ENCODE results near the gene OLIG3. TPM values are rescaled to one million over a fixed set of nuclear protein-coding genes. Genes with fewer than 3 reads are reported as not detected.

Gene OLIG3
- total RNA-seq, 4 donors from 2014 or later = not detected

DNA sequence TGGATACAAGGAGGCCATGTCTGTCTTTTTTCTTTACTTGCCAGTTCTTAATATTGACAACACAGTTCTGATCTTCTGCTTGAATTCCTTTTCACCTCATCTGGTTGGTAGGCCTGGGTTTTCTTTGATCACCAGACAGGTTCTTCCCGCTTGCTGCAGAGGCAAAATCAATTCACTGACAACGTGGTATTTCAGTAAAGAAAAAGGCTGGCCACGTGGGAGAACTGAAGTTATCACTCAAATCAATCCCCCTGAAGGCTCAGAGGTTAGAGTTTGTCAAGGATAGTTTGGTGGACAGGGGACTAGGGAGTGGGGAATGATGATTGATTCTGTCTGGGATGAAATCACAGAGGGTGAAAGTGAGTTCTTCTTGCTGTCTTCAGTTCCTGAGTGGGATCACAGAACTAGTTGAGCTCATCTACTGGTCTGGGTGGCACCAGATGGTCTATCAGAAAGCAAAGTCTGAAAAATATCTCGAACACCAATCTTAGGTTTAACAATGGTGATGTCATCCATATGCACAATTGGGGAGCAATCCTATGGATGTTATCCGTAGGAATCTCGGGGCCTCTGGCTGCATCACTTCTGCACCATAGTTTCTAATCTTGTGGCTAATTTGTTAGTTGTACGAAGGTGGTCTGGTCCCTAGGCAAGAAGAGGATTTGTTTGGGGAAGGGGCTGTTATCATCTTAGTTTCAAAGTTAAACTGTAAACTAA, 37.3 kb upstream of the OLIG3 start:
- no peak for TF ChIP-seq POLR2A (IDR thresholded peaks at IDR 0.05)
- TF ChIP-seq, protein P1, sequence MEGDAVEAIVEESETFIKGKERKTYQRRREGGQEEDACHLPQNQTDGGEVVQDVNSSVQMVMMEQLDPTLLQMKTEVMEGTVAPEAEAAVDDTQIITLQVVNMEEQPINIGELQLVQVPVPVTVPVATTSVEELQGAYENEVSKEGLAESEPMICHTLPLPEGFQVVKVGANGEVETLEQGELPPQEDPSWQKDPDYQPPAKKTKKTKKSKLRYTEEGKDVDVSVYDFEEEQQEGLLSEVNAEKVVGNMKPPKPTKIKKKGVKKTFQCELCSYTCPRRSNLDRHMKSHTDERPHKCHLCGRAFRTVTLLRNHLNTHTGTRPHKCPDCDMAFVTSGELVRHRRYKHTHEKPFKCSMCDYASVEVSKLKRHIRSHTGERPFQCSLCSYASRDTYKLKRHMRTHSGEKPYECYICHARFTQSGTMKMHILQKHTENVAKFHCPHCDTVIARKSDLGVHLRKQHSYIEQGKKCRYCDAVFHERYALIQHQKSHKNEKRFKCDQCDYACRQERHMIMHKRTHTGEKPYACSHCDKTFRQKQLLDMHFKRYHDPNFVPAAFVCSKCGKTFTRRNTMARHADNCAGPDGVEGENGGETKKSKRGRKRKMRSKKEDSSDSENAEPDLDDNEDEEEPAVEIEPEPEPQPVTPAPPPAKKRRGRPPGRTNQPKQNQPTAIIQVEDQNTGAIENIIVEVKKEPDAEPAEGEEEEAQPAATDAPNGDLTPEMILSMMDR (IDR thresholded peaks at IDR 0.05) = no peak
- H3K4me1 ChIP-seq = no peaks in the 10 kb centered on the region
- no peak overlapping the region for H3K4me3 ChIP-seq (replicated peaks in 1 of 3)
- no peaks in the 10 kb centered on the region for H3K36me3 ChIP-seq
- no peaks in the 10 kb centered on the region for H3K9me3 ChIP-seq
- DNase-seq = no peak
- intact Hi-C loops (cut with DNase I) = no loop called here
- H3K27ac ChIP-seq = no peak overlapping the region
- 84 to 86% methylated on average over 7 of the region's 7 CpGs for WGBS, 2 donors
- no peaks in the 10 kb centered on the region for H3K27me3 ChIP-seq

DNA sequence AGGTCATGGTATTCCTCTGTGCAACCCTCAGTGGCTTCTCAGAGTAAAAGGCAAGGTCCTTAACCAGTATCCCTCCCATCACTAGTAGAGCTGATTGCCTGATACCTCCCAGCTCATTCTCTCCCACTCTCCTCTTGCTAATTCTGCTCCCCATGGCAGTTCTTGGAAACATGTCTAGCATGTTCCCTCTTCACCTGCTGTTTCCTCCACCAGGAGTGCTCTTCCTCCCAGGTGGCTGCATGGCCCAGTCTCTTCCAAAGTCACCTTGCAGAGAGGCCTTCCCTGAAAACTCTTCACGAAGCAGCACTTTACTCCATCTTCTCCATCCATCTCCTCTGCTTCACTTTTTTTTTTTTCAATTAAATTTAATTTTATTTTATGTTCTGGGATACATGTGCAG, 36.2 kb upstream of the OLIG3 start:
- H3K4me3 ChIP-seq (replicated peaks in 1 of 3) = no peak overlapping the region
- 69 to 79% methylated on average over 1 of the region's 1 CpG for WGBS, 2 donors
- no peaks in the 10 kb centered on the region for H3K9me3 ChIP-seq
- no peak for DNase-seq
- no peak for TF ChIP-seq POLR2A (IDR thresholded peaks at IDR 0.05)
- intact Hi-C loops (cut with DNase I) = no loop called here
- H3K36me3 ChIP-seq = no peaks in the 10 kb centered on the region
- no peaks in the 10 kb centered on the region for H3K4me1 ChIP-seq
- no peaks in the 10 kb centered on the region for H3K27me3 ChIP-seq
- no peak overlapping the region for H3K27ac ChIP-seq

DNA sequence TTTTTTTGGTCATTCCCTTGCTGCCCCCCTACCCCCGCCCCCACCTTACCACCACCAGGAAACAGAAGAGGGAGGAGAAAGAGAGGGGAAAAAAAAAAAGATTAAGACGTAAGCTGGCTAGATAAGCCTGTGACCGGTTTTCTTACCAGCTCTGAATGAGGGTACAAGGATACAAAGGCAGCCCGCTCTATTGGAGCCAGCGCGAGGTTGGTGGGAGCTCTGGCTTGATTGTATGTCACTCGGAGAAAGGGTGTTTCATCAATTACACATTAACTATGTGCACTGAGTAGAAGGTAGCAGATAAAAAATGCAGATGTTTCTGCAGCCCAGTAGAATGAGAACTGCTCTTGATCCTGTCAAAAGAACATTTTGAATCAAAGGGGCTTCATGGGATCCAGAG, 28.6 kb upstream of the OLIG3 start:
- Histone ChIP-seq H3K27me3 (no peaks in the 10 kb centered on the region), H3K9me3 (no peaks in the 10 kb centered on the region), H3K36me3 (no peaks in the 10 kb centered on the region), H3K27ac (no peak overlapping the region), H3K4me3 (replicated peaks in 1 of 3) (no peak overlapping the region), H3K4me1 (peaks cover 0 to 14% of the 10 kb centered on the region in 2 donors)
- intact Hi-C loops (cut with DNase I) = no loop called here
- no peak for DNase-seq
- TF ChIP-seq POLR2A (IDR thresholded peaks at IDR 0.05) = no peak
- TF ChIP-seq, protein P1 (IDR thresholded peaks at IDR 0.05) = no peak
- 68 to 69% methylated on average over 7 of the region's 7 CpGs for WGBS, 2 donors

DNA sequence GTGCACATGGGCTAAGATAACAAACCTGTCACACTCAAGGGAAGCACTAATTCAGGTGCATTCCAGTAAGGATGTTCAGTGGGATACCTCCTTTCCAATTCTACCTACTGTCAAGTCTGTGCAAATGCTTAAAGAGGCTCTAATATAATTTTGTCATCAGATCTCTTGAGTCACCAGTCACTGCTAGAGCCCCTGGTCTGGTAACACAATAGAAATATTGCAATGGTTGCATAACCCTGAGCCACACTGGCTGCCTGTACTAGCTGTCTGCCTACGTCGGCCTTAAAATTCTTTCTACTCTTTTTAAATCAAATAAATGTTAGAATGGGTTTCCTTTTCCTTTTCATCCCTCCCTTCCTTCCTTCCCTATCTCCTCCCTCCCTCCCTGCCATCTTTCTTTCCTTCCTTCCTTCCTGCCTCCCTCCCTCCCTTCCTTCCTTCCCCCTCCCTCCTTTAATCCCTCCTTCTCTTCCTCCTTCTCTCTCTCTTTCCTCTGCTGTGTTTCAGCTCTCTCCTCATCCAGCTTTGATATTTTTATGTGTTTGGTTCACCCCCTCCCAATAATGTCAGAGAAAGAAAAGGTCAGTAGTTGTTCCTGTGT, 28.1 kb upstream of the OLIG3 start:
- intact Hi-C loops (cut with DNase I) = no loop called here
- Histone ChIP-seq H3K4me1 (peaks cover 0 to 14% of the 10 kb centered on the region in 2 donors), H3K4me3 (replicated peaks in 1 of 3) (no peak overlapping the region), H3K36me3 (no peaks in the 10 kb centered on the region), H3K27ac (no peak overlapping the region), H3K9me3 (no peaks in the 10 kb centered on the region), H3K27me3 (no peaks in the 10 kb centered on the region)
- no peak for DNase-seq
- WGBS, 2 donors = 81 to 85% methylated on average over 2 of the region's 2 CpGs
- no peak for TF ChIP-seq POLR2A (IDR thresholded peaks at IDR 0.05)
- TF ChIP-seq, protein P1 (IDR thresholded peaks at IDR 0.05) = no peak

DNA sequence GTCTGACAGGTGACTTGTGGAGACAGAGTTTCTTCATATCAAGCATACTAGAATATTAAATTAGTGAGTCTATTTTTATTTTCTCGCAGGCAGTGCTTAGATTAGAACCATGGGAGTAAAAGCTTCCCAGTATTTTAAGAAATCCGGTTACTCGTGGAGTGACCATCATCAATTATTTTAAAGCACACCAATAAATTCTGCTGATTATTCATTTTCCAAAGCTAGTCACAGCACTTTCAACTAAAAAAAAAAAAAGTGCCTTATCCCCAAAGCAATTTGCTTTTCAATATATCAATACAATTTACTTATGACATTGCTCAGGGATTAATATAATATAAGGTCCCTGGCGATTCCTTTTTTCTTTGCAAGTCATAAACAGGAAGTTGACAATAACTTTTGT, 26.3 kb upstream of the OLIG3 start:
- Histone ChIP-seq H3K36me3 (no peaks in the 10 kb centered on the region), H3K4me1 (peaks cover 0 to 14% of the 10 kb centered on the region in 2 donors), H3K27me3 (no peaks in the 10 kb centered on the region), H3K4me3 (replicated peaks in 1 of 3) (no peak overlapping the region), H3K27ac (no peak overlapping the region), H3K9me3 (no peaks in the 10 kb centered on the region)
- WGBS, 2 donors = 90 to 93% methylated on average over 4 of the region's 4 CpGs
- no peak for TF ChIP-seq POLR2A (IDR thresholded peaks at IDR 0.05)
- TF ChIP-seq, protein P1 (IDR thresholded peaks at IDR 0.05) = no peak
- intact Hi-C loops (cut with DNase I) = no loop called here
- no peak for DNase-seq
